AG04449 (cell line): ENCODE results near the gene SLC25A39.

ENCODE experiments used
- CTCF ChIA-PET: fragments of 350-600 bp; formaldehyde crosslinking; extraction: SDS; loops from one replicate; lab custom pipeline; 2021; ENCODE audit warnings: antibody characterized with exemption; lab: Yijun Ruan, JAX
- POLR2A ChIA-PET: fragments of 400-600, 350-600 bp; formaldehyde crosslinking; extraction: SDS; loops from one replicate; lab custom pipeline; 2020; ENCODE audit warnings: antibody characterized with exemption, inconsistent platforms; lab: Yijun Ruan, JAX
- DNase-seq: peaks from one replicate; pipeline ENCODE4 v3.0.0-alpha.2; 2010; ENCODE audit warnings: low read depth, low spot score
- H3K4me3 ChIP-seq: 2 replicates; pipeline ENCODE4 v1.5.1; 2011; ENCODE audit warnings: low read depth, mild to moderate bottlenecking, control low read depth, low read length
- CTCF ChIP-seq: IDR thresholded peaks from one replicate; pipeline ENCODE4 v1.5.1; 2011; ENCODE audit warnings: mild to moderate bottlenecking, moderate library complexity, low read length, control low read depth, inconsistent platforms; ENCODE audit not compliant: insufficient read depth; ENCODE audit errors: missing control alignments

SLC25A39 gene

GRCh38 chr17:44321246-44322120 is 3.1 kb downstream of the SLC25A39 start:
- ChIA-PET CTCF (interaction anchor here (0.9 to 1.9 kb wide), 5 partner anchors 9 to 378 kb away, joined by 3 to 12 read pairs (median 3); no protein-coding TSS in a partner anchor), POLR2A (no interaction called here)
- TF ChIP-seq CTCF = no peak
- H3K4me3 ChIP-seq = no peak overlapping the region
- no peak for DNase-seq

GRCh38 chr17:44320066-44320465 is 4.6 kb downstream of the SLC25A39 start:
- no peak overlapping the region for H3K4me3 ChIP-seq
- CTCF ChIA-PET = interaction anchor here (1.2 to 1.9 kb wide), 5 partner anchors 11 to 317 kb away, joined by 3 to 12 read pairs (median 3); no protein-coding TSS in a partner anchor
- DNase-seq = no peak
- TF ChIP-seq CTCF = no peak
- POLR2A ChIA-PET = interaction anchor here (0.5 kb wide), 1 partner anchor 122 kb away, joined by 3 read pairs; no protein-coding TSS in a partner anchor

GRCh38 chr17:44318077-44318892 is 6.3 kb downstream of the SLC25A39 start:
- POLR2A ChIA-PET = interaction anchor here (1.2 kb wide), 1 partner anchor 10 kb away, joined by 3 read pairs; the partner anchor contains the start of gene RUNDC3A
- CTCF ChIA-PET = interaction anchor here (1.2 to 2.2 kb wide), 3 partner anchors 13 to 120 kb away, joined by 3 to 21 read pairs (median 7); no protein-coding TSS in a partner anchor
- TF ChIP-seq CTCF = no peak

GRCh38 chr17:44317545-44317944 is 7.1 kb downstream of the SLC25A39 start:
- no peak overlapping the region for H3K4me3 ChIP-seq
- ChIA-PET POLR2A (interaction anchor here (1.2 to 2.3 kb wide), 2 partner anchors 9 to 96 kb away, joined by 3 to 18 read pairs; partner anchors contain the start of gene RUNDC3A), CTCF (interaction anchor here (1.2 to 2.2 kb wide), 2 partner anchors 14 to 119 kb away, joined by 3 to 21 read pairs; no protein-coding TSS in a partner anchor)
- TF ChIP-seq CTCF = no peak
- DNase-seq = no peak

More at GRCh38 chr17:44318077-44318892, 6.3 kb downstream of the SLC25A39 start:
- no peak overlapping the region for H3K4me3 ChIP-seq
- no peak for DNase-seq

GRCh38 chr17:44315760-44316731 is 8.6 kb downstream of the SLC25A39 start:
- ChIA-PET CTCF (interaction anchor here (1.1 to 3.0 kb wide), 3 partner anchors 16 to 106 kb away, joined by 4 to 21 read pairs (median 12); partner anchors contain the start of gene FAM171A2), POLR2A (interaction anchor here (1.3 to 2.3 kb wide), 2 partner anchors 11 to 95 kb away, joined by 6 to 18 read pairs; no protein-coding TSS in a partner anchor)
- TF ChIP-seq CTCF = no peak
- DNase-seq = no peak
- H3K4me3 ChIP-seq = no peak overlapping the region
